Activated naive CD8-positive, alpha-beta T cell treated with anti-CD3 and anti-CD28 coated beads for 36 hours (primary cell): ENCODE measurements around the gene SUPV3L1. TPM values are rescaled to one million over a fixed set of nuclear protein-coding genes. Genes with fewer than 3 reads are reported as not detected.
"Not testable (repeated sequence)": the region's sequence is repeated elsewhere in the genome, so short reads cannot be mapped to it uniquely, and the experiment has no call there.

Experiments used
- DNase-seq: peaks from one replicate; pipeline ENCODE4 v3.0.0; 2021
- H3K27ac Mint-ChIP-seq: one replicate; pipeline ENCODE4 v1.8.0; 2022; ENCODE audit warnings: mild to moderate bottlenecking, moderate library complexity, mixed read lengths
- H3K27me3 Mint-ChIP-seq: one replicate; pipeline ENCODE4 v1.8.0; 2022; ENCODE audit warnings: mild to moderate bottlenecking, mixed read lengths
- H3K36me3 Mint-ChIP-seq: one replicate; pipeline ENCODE4 v1.8.0; 2021; ENCODE audit warnings: mild to moderate bottlenecking, mixed read lengths
- H3K4me1 Mint-ChIP-seq: one replicate; pipeline ENCODE4 v1.8.0; 2021; ENCODE audit warnings: mixed read lengths
- H3K4me3 Mint-ChIP-seq: one replicate; pipeline ENCODE4 v1.8.0; 2022; ENCODE audit warnings: mild to moderate bottlenecking, moderate library complexity, mixed read lengths
- H3K9me3 Mint-ChIP-seq: one replicate; pipeline ENCODE4 v1.8.0; 2022; ENCODE audit warnings: mixed read lengths
- total RNA-seq, 2 experiments: library from RNA; stranded (reverse); gene quantifications; one replicate each; pipeline ENCODE4 v1.2.3, GENCODE V29; 2021

Gene SUPV3L1
- total RNA-seq, 2 experiments from 2014 or later = 55.6 to 56.6 TPM

- no peaks in the 10 kb centered on the region for H3K9me3 Mint-ChIP-seq
- no peak overlapping the region for H3K4me3 Mint-ChIP-seq
- no peak overlapping the region for H3K27ac Mint-ChIP-seq
- no peaks in the 10 kb centered on the region for H3K4me1 Mint-ChIP-seq
- H3K36me3 Mint-ChIP-seq = no peaks in the 10 kb centered on the region
- no peak for DNase-seq
- no peaks in the 10 kb centered on the region for H3K27me3 Mint-ChIP-seq
These were observed 68.2 kb downstream of the SUPV3L1 start for GRCh38 chr10:69248117-69248730.

- H3K4me1 Mint-ChIP-seq = no peaks in the 10 kb centered on the region
- no peaks in the 10 kb centered on the region for H3K9me3 Mint-ChIP-seq
- DNase-seq = no peak
- no peaks in the 10 kb centered on the region for H3K36me3 Mint-ChIP-seq
- H3K27me3 Mint-ChIP-seq = no peaks in the 10 kb centered on the region
- H3K4me3 Mint-ChIP-seq = no peak overlapping the region
- no peak overlapping the region for H3K27ac Mint-ChIP-seq
These were observed 70.0 kb downstream of the SUPV3L1 start for GRCh38 chr10:69250041-69250440.

GRCh38 chr10:69251417-69251816, 71.4 kb downstream of the SUPV3L1 start:
- H3K27me3 Mint-ChIP-seq, H3K4me3 Mint-ChIP-seq, H3K27ac Mint-ChIP-seq, H3K36me3 Mint-ChIP-seq, DNase-seq, H3K4me1 Mint-ChIP-seq, H3K9me3 Mint-ChIP-seq: not testable (repeated sequence)

- Mint-ChIP-seq H3K9me3 (no peaks in the 10 kb centered on the region), H3K4me3 (no peak overlapping the region), H3K4me1 (no peaks in the 10 kb centered on the region), H3K36me3 (no peaks in the 10 kb centered on the region), H3K27me3 (no peaks in the 10 kb centered on the region), H3K27ac (no peak overlapping the region)
- no peak for DNase-seq
These were observed 73.1 kb downstream of the SUPV3L1 start for GRCh38 chr10:69253171-69253570.

GRCh38 chr10:69254877-69255276, 74.8 kb downstream of the SUPV3L1 start:
- no peaks in the 10 kb centered on the region for H3K27me3 Mint-ChIP-seq
- no peak overlapping the region for H3K4me3 Mint-ChIP-seq
- DNase-seq = no peak
- H3K4me1 Mint-ChIP-seq = peaks cover 2% of the 10 kb centered on the region
- H3K36me3 Mint-ChIP-seq = no peaks in the 10 kb centered on the region
- no peak overlapping the region for H3K27ac Mint-ChIP-seq
- no peaks in the 10 kb centered on the region for H3K9me3 Mint-ChIP-seq

Other genes starting within 250 kb of the SUPV3L1 start
- gene DDX21, start 224.1 kb upstream of the SUPV3L1 start, total RNA-seq = 100 to 1,000 TPM; 306 to 308 TPM
- gene KIFBP, start 191.4 kb upstream of the SUPV3L1 start, total RNA-seq = 10 to 100 TPM; 13.3 to 14.1 TPM
- 100 to 1,000 TPM; 264 to 278 TPM for gene SRGN, start 92.1 kb upstream of the SUPV3L1 start, total RNA-seq
- gene VPS26A, start 56.1 kb upstream of the SUPV3L1 start, total RNA-seq = 10 to 100 TPM; 38.9 to 39.5 TPM
- under 1 TPM in 1 of 2 experiments, not detected in 1; 0.28 TPM for gene HKDC1, start 40.1 kb downstream of the SUPV3L1 start, total RNA-seq
- gene HK1, start 98.3 kb downstream of the SUPV3L1 start, total RNA-seq = 100 to 1,000 TPM; 236 to 244 TPM
- gene TACR2, start 236.7 kb downstream of the SUPV3L1 start, total RNA-seq = not detected